Stimulated activated CD8-positive, alpha-beta memory T cell treated with anti-CD3 and anti-CD28 coated beads, Interleukin-4, amount 100 ng/mL, for 24 hours (primary cell): ENCODE data around the gene SORT1.
"Not testable (repeated sequence)": the region's sequence is repeated elsewhere in the genome, so short reads cannot be mapped to it uniquely, and the experiment has no call there.

Experiments
- DNase-seq: peaks from one replicate; pipeline ENCODE4 v3.0.0-alpha.2; 2020; ENCODE audit warnings: low read depth

The SORT1 gene

DNA sequence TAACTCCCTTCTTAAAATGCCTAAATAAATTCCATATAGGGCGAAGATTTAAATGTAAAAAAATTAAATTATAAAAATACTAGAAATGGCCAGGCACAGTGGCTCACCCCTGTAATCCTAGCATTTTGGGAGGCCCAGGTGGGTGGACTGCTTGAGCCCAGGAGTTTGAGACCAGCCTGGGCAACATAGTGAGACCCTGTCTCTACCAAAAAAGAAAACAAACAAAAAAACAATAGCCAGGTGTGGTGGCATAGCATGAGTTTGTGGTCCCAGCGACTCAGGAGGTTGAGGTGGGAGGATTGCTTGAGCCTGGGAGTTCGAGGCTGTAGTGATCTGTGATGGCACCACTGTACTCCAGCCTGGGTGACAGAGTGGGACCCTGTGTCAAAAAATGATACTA lies 17.8 kb downstream of the SORT1 start:
- no peak for DNase-seq

DNA sequence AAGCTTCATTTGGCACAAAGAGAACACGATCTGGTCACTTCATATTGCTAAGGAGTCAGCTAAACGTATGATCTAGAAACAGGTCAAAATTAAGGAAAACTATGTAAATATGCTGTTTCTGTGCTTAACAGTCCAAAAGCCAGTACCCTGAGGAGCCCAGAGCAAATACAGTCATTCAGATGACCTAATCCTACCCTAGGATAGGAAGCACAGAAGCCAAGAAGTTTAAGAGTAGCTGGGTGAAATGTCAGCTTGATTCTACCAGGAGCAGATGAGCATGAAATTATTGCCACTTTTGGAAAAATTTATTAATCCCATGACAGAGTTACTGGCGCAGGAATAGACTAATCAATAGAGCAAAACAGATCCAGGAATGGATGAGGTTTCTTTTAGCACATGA lies 18.3 kb downstream of the SORT1 start:
- no peak for DNase-seq

DNA sequence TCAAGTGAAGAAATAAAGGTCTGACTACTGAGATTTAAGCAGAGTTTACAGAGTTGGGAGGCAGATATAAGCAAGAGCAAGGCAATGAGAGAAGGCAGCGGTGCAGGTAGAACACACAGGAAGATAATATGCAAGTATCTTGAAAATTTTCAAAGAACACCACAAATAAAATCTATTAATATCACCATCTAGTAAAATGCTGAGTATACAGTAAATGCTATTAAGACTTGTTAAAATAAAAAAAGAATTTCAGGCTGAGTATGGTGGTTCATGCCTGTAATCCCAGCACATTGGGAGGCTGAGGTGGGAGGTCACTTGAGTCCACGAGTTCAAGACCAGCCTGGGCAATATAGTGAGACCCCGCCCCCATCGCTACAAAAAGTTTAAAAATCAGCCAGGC lies 20.0 kb downstream of the SORT1 start:
- DNase-seq: no peak

DNA sequence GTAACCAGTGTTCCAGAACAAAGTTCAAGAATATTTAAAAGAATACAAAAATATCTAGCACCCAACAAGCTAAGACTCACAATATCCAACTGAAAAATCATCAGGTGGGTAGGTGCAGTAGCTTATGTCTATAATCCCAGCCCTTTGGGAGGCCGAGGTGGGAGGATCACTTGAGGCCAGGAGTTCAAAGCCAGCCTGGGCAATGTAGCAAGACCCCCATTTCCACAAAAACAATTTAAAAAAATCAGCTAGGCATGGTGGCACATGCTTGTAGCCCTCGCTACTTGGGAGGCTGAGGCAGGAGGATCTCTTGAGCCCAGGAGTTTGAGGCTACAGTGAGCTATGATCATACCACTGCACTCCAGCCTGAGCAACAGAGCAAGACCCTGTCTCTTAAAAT lies 24.0 kb downstream of the SORT1 start:
- DNase-seq: not testable (repeated sequence)

DNA sequence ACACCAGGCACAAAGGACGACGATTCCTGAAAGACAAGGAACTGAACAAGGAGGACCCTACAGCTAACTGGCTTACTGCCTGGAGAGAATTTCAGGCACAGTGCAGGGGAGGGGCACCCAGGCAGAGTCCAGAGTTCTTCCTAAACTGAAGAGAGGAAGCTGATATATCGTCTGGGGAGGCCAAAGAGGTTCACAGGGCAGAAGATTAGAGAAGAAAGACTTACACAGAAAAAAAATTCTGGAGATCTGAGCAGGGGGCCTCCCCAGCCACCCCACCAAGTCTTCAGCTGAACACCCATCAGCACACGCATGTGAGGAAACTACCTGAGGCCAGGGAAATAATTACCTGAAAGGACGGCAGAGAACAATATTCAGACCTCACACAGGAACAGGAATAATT lies 24.6 kb downstream of the SORT1 start:
- no peak for DNase-seq

DNA sequence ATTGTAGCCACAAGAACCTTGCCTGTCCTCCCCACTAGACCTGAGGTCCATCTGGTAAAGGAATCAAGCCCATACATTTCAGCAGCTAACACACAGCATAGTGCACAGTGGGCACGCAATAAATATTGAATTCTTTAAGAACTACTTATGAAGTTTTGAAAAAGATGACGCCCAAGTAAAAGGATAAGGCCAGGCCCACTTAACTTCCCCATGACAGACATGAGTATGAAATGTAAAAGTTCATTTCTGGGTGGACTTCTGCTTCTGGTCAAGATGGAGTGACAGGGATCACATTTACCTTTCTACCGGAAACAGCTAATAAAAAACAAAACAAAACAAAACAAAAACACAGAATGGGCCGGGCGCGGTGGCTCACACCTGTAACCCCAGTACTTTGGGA lies 25.4 kb downstream of the SORT1 start:
- no peak for DNase-seq

DNA sequence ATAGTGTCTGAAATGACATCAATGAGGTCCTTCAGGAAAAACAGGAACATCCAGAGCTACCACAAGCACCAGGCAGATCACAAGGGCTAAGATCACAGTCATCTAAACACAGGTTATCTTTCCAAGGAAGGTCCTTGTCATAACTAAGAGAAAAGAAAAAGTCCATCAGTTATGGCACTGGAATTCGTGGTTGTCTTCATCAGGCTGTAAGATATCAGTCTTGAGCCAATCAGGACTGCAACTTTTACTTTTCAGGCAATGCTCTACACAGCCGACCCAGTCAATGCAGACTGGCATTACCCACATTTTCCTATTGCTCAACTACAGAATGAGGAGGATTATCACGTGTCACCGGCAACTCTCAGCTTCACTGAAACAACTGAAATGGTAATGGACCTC lies 26.4 kb downstream of the SORT1 start:
- DNase-seq: no peak

DNA sequence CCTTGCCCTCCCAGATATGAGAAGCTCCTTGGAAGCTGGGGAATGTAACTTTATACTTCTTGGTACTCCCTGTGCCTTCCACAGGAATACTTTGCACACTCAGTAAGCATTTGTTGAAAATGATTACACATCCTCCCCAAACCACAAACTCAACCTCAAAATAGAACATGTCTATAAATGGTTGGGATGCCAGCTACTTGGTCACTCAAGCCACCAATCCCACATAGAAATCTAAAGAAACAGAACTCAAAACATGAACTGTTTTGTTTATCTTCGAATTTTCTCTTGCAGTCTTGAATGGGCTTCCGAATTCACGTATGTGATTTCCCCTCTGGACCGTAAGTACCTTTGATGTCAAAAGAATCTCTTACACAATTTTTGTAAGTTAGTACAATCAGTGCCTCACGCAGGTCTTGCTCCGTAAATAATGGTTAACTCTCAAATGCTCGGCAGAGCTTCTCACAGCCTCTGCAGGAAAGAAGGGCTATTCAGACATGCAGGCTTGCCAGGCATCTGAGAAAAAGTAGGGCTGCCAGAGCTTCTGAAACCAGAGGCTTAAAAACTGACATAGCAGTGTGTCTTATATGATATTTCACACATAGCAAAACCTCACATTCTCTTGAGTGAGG lies 26.9 kb downstream of the SORT1 start:
- no peak for DNase-seq

DNA sequence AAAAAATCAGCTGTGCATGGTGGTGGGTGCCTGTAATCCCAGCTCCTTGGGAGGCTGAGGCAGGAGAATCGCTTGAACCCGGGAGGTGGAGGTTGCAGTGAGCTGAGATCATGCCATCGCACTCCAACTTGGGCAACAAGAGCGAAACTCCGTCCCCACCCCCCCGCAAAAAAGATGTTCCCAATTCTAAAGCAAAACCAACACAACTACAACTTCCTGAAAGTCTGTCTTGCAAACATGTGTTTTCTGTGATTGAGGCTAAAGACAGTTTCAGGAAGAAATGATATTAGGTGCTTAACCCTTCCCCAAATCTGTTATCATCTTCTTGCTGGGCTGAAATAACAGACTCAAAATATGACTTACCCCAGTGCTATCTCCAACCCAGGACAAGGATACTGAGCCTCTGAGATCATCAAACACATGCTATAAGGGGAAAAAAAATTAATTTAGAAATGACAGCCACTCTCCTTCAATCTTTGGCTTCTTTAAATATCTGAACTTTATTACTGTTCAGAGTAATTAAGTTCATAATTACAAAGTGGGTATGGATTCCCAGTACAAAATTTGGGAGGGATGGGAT lies 28.5 kb downstream of the SORT1 start:
- no peak for DNase-seq

DNA sequence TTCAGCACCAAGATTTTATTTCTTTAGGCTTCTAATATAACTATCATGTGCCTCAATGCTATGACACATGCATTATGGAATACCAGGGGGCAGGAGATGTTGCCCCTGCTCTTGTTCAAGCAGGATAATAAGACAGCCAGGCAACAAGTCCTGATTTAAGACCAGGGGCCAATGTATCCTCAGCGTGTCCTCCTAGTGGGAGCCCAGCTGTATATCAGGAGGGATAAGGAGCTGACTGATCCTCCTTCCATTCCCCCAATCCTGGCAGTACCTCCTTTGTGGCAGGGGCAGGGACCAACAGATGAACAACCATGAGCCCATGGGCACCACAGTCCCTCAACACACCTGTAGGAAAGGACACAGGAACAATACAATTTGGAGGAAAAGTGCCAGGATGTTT lies 29.3 kb downstream of the SORT1 start:
- DNase-seq: no peak

DNA sequence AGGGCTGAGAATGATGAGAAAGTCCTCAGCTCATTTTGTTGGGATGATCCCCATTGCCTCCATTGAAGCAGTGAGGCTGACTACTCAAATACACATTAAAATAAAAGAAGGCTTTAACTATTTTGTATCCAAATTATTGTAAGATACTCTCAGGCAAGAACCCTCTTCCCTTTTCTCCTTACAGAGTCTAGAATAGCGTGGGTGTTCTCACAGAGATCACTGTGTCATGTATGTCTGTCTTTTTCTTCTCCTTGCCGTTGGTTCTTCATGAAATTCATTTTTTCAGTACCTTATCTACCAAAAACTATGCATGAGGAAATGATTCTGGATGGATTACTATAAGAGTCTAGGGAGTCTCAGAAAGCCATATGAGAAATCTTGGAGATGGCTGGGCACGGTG lies 30.1 kb downstream of the SORT1 start:
- no peak for DNase-seq

DNA sequence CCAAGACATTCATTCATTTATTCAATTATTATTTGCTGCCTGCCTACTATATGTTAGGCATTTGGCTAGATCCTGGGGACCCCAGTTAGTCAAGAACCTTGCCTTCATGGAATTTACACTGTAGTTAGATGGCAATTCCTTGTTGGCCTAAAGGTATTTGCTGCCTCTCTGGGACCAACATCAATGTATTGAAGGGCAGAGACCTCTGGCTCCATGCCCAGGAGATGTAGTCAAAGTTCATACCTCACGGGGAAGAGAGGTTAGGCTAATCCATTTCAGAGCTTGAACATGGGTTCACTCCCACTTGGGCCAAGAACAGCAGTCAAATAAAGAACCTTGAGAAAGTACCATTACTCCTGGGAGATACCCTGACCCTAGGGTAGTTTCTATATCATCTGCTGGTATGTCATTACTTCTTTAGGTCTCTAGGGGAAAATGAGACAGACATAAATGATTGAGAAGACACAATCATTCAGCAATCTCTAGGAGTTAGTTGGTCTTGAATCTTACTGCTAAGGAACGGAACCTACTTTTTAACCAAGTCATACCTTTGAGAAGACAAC lies 32.0 kb downstream of the SORT1 start:
- no peak for DNase-seq

DNA sequence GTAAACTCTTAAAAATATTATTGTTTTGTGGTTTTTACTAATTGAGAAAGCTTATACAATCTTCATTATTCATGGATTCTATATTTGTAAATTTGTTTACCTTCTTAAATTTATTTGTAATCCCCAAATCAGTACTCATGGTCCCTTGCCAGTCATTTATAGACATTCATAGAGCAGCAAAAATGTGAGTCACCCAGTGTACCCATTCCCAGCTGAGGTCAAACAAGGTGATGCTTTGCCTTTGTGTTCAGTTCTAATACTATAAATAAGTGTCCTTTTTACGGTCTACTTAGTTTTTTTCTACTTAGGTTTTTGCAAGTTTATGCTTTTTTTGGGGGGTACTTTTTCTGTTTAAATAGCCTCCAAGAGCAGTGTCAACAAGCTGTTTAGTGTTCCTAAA lies 36.1 kb downstream of the SORT1 start:
- no peak for DNase-seq

DNA sequence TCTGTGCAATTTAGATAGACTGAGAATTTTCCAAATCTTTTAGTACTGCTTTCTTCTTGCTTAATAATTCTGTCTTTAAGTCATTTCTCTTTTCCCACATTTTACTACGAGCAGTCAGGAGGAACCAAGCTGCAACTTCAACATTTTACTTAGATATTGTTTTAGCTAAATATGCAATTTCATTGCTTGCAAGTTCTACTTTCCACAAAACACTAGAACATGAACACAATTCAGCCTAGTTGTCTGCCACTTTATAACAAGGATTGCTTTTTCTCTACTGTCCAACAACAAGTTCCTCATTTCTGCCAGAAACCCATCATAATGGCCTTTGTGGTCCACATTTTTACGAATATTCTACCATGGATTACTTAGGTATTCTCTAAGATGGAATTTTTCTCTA lies 36.6 kb downstream of the SORT1 start:
- DNase-seq: no peak

DNA sequence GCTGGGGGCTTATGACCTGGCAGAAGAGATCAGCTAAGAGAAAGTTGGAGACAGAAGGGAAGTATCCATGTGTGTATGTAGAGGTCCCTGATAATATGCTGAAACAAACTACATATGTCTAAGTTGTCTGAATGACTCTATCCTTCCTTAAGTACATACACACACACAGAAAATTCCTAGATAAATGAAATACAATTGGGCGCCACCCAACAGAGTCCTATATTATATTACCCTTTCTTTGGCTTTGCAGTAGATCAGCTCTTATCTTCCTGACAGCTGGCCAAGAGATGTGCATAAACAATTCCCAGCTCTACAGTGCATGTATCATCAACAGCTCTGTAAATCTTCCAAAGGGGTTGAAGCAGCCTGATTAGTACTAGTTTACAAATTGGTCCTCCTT lies 40.1 kb downstream of the SORT1 start:
- DNase-seq: no peak

DNA sequence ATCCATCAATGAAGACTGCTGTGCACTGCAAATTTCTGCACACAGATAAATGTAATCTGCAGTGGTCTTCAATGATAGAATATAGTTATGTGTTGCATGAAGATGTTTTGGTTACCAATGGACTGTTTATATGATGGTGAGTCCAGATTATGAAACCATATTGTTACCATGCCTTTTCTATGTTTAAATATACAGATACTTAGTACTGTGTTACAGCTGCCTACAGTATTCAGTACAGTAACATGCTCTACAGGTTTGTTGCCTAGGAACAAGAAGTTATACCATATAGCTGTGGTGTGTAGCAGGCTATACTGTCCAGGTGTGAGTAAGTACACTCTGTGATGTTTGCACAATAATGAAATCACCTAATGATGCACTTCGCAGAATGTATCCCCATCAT lies 40.8 kb downstream of the SORT1 start:
- DNase-seq: no peak

DNA sequence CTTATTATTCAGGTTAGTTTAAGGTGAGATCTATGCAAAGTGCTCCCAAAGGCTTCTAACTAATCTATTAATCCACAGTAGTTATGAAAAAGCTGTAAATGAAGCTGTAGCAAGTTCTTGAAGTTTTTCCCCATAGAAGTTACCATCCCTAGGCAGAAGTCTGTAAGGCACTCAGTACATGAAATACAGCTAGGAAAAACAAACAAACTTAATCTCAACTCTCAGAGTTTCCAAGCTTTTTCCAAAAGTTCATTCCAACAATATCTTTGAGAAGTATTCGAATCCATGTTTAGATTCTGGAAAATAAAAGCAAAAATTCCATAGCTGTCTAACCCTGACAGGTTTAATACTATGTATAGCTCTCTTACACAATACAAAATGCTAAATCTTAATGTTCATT lies 41.2 kb downstream of the SORT1 start:
- no peak for DNase-seq

DNA sequence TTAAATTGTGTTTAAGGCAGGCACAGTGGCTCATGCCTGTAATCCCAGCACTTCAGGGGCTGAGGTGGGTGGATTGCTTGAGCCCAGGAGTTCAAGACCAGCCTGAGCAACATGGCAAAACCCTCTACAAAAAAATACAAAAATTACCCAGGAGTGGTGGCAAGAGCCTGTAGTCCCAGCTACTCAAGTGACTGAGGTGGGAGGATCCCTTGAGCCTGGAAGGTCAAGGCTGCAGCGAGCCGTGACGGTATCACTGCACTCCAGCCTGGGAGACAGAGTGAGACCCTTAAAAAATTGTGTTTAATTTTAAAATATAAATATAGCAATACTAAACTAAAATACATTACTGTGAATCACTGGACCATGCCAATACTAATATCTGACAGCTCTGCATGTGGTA lies 42.8 kb downstream of the SORT1 start:
- no peak for DNase-seq

DNA sequence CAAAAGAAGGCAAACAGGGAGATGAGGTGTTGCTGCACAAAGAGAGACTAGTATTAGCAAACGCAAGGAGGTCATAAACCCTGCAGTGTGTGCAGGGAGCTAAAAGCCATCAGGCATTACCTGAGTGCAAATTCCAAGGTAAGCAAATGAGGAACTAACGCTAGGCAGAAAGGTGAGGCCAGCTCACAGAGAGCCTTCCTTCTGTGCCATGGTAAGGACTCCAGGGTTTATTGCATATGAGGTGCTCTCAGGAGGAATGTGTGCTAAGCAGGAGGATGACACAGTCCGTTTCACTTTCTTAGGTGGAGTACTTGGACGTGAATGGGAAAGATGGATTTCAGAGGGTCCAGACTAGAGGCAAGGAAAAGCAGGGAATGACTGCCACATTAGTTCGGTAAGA lies 46.3 kb downstream of the SORT1 start:
- no peak for DNase-seq

DNA sequence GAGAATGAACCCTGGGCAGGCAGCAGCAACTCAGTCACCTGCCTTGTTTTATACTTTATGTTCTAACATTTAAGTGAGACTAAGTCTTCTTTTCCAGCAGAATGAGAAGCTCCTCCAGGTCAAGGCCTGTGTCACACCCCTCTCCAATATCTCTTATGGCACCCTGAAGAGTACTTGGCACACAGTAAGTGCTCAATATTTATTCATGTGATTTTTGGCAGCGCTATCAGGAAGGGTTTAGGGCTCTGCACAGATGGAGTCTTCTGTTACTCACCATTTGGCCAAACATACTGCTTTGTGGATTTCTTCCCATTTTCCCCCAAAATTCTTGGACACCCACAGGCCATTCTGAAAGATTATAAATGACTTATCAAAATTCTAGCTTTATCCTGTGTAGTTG lies 47.1 kb downstream of the SORT1 start:
- no peak for DNase-seq

DNA sequence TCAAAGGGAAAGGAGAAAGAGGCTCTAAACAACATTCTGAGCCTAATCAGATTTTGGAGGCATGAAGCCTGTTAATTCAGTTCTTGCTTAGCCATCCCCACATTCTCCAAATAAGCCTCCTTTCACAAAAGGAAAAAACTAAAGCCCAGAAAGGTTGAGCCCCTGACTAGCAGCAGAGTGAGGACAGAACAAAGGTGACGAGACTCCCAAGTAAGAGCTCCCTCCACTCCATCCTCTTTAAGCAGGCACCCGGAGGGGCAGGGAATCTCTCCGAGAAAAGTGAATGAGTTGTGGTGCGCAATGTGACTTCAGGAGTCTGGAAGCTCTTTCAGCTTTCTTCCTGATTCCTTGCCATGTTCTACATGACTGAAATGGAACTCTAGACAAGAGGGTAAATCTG lies 47.5 kb downstream of the SORT1 start:
- DNase-seq: no peak

DNA sequence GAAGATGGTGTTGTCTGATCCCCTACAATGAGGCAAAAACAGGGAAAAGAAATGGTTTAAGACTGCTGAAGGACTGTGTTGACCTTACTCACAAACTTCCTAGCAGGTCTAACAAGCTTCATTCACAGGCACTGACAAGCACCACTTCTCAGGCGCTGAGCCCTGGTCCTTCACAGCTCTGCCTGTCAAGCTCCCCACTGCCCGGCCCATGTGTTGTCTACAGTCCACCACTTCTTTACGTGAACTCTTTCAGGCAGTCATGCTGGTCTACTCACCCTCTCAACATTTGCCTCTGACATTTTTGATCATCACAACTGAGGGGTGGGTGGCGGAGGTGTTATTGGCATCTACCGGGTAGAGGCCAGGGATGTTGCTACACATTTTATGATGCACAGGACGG lies 50.2 kb downstream of the SORT1 start:
- DNase-seq: no peak

DNA sequence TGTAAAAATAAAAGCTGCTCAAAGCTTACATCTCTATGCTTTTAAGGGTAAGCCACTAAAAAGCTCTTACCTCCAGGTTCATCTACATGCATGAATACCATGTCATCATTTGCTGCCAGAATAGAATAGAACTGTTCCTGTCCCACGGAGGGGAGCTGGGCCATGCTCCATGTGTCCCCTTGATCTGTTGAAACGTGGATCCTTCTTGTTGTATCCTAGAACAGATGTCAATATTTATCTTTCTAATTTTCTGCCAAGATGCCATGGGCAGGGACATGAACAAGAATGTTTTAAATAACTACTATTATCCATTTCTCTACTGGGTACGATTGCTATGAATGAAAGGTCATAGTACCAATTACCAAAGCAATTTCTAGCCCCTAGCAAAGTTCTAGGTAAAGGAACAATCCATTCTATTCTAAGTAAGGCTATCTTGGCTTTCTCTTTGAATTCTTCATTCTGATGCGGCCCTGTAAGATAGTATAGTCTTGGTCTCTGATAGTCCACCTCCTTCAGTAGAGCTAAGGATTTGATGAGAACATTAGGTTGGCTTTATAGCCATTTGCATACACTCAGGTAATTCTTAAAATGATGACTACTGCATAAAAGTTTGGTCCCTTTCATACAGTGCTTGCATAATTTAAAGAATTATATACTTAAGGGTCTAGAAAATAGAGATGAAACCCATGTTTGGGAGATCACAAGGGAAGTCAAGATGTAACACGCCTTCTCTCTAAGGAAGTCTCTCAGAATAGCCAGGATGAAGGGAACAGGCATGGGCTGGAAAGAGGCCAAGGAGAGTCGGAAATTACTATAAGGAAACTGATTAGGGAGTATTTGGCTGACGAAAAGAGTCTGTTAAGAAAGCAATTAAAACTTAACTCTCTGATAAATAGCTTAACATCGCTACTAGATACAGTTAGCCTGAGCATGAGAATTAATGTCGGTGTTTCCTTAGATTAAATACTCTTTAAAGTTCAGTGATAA lies 55.5 kb downstream of the SORT1 start:
- no peak for DNase-seq
